Nephron progenitor cell (in vitro differentiated cells): ENCODE results near the gene EML5.
"Not testable (repeated sequence)": the region's sequence is repeated elsewhere in the genome, so short reads cannot be mapped to it uniquely, and the experiment has no call there.

ENCODE experiments used
- DNase-seq: peaks from one replicate; pipeline ENCODE4 v3.0.0; 2021
- H3K27ac Mint-ChIP-seq: 2 replicates; pipeline ENCODE4 v1.8.0; 2021; ENCODE audit warnings: mild to moderate bottlenecking, moderate library complexity, mixed read lengths
- H3K27me3 Mint-ChIP-seq: 2 replicates; pipeline ENCODE4 v1.8.0; 2021; ENCODE audit warnings: mild to moderate bottlenecking, low read depth, mixed read lengths; ENCODE audit not compliant: poor library complexity
- H3K36me3 Mint-ChIP-seq: 2 replicates; pipeline ENCODE4 v1.8.0; 2021; ENCODE audit warnings: low read depth, mixed read lengths
- H3K4me1 Mint-ChIP-seq: 2 replicates; pipeline ENCODE4 v1.8.0; 2021; ENCODE audit warnings: mixed read lengths
- H3K4me3 Mint-ChIP-seq: 2 replicates; pipeline ENCODE4 v1.8.0; 2021; ENCODE audit warnings: mild to moderate bottlenecking, moderate library complexity, mixed read lengths
- H3K9me3 Mint-ChIP-seq: 2 replicates; pipeline ENCODE4 v1.8.0; 2021; ENCODE audit warnings: mild to moderate bottlenecking, moderate library complexity, mixed read lengths
- TF ChIP-seq, protein P1 (sequence below): fragments of 200-600 bp; sonication (generic); IDR thresholded peaks from 2 replicates; pipeline ENCODE4 v1.5.0; 2021; ENCODE audit warnings: antibody characterized with exemption

The EML5 gene

DNA sequence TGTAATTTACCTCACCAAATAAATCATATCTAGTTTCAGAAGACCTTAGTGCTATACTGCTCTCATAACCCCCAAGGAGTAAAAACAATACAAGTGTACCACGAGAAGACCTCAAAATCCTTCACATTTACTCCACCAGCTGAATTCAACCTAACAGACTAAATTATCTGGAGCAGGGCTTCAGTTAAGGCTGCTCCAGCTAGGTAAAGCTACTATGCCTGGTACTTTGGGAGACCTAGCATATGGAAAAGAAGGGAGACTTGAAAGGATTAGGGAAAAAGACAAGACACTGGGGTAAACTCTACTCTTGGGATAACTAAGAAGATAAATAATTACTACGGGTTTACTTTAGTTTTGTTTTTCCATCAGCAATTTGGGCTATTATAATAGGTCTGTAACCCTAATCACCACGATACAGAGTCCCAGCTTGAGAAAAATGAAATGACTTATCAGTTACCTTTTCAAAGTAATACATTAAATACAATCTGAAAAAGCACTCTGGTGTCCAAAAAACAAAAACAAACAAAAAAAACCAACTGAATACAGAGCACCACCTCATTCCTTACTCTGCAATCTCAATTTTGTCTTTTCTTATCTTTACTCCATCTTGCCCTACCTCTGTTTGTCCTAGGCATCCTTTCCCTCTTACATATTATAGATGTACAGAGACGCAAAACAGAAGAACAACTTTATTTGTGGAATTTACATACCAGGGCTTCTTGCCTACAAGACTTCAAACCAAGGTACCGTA lies 2.1 kb downstream of the EML5 start:
- no peak overlapping the region for H3K27ac Mint-ChIP-seq
- TF ChIP-seq, protein P1, sequence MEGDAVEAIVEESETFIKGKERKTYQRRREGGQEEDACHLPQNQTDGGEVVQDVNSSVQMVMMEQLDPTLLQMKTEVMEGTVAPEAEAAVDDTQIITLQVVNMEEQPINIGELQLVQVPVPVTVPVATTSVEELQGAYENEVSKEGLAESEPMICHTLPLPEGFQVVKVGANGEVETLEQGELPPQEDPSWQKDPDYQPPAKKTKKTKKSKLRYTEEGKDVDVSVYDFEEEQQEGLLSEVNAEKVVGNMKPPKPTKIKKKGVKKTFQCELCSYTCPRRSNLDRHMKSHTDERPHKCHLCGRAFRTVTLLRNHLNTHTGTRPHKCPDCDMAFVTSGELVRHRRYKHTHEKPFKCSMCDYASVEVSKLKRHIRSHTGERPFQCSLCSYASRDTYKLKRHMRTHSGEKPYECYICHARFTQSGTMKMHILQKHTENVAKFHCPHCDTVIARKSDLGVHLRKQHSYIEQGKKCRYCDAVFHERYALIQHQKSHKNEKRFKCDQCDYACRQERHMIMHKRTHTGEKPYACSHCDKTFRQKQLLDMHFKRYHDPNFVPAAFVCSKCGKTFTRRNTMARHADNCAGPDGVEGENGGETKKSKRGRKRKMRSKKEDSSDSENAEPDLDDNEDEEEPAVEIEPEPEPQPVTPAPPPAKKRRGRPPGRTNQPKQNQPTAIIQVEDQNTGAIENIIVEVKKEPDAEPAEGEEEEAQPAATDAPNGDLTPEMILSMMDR, result no peak
- H3K9me3 Mint-ChIP-seq, result peaks cover under 1% of the 10 kb centered on the region
- peak overlapping the region; percentile 74 for H3K4me3 Mint-ChIP-seq
- H3K27me3 Mint-ChIP-seq, result peaks cover 86% of the 10 kb centered on the region
- H3K4me1 Mint-ChIP-seq, result no peaks in the 10 kb centered on the region
- no peaks in the 10 kb centered on the region for H3K36me3 Mint-ChIP-seq
- no peak for DNase-seq

DNA sequence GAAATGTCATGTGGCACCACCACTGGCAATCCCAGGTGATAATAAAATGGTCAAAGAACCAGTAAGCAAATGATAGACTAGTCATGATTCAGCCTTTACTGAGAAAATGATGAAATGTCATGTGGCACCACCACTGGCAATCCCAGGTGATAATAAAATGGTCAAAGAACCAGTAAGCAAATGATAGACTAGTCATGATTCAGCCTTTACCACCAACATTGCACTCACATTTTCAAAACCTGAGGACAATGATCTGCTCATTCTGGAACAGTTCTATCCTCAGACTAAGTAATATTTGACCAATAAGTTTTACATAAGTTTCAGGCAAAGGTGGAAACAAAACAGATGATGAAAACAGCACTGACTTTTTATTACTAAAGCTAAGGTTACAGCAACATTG lies 3.2 kb downstream of the EML5 start:
- not testable (repeated sequence) for H3K9me3 Mint-ChIP-seq, H3K4me3 Mint-ChIP-seq, H3K36me3 Mint-ChIP-seq, DNase-seq, H3K27ac Mint-ChIP-seq, H3K4me1 Mint-ChIP-seq
- H3K27me3 Mint-ChIP-seq, result peaks cover 83% of the 10 kb centered on the region

DNA sequence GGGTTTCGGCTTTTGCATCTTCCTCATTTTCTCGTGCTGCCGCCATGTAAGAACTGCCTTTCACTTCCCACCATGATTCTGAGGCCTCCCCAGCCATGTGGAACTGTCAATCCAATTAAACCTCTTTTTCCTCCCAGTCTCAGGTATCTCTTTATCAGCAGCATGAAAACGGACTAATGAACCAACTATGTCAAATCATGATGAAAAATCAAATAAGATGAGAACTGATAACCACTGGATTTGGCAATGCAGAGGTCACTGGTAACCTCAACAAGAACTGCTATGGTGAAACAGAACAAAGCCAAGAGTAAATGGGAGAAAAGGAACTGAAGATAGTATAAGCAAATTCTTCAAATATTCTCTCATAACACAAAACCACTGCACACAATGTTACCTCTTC lies 6.0 kb downstream of the EML5 start:
- Mint-ChIP-seq H3K27me3 (peaks cover 59% of the 10 kb centered on the region), H3K36me3 (peaks cover 6% of the 10 kb centered on the region), H3K9me3 (peaks cover 33% of the 10 kb centered on the region), H3K27ac (no peak overlapping the region), H3K4me3 (no peak overlapping the region), H3K4me1 (no peaks in the 10 kb centered on the region)
- DNase-seq, result no peak
- TF ChIP-seq, protein P1, result no peak

DNA sequence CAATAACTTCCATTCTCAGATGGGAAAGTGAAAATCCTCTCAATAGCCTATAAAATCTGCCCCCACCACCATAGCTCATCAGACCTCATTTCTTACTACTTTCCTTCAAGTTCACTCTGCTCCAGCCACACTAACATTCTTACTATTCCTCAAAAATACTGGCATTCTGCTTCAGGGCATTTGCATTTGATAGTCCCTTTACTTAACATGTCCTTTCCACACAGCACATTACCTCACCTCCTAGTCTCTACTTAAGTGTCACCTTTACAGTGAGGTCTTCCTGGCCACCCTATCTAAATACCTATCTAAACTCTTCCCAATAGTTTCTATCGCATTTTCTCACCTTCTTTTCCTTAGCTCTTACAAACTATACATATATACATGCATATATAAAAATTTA lies 6.8 kb downstream of the EML5 start:
- Mint-ChIP-seq H3K27ac (no peak overlapping the region), H3K36me3 (peaks cover 6% of the 10 kb centered on the region), H3K4me1 (no peaks in the 10 kb centered on the region), H3K27me3 (peaks cover 51% of the 10 kb centered on the region), H3K9me3 (peaks cover 37% of the 10 kb centered on the region), H3K4me3 (no peak overlapping the region)
- TF ChIP-seq, protein P1, result no peak
- DNase-seq, result no peak

DNA sequence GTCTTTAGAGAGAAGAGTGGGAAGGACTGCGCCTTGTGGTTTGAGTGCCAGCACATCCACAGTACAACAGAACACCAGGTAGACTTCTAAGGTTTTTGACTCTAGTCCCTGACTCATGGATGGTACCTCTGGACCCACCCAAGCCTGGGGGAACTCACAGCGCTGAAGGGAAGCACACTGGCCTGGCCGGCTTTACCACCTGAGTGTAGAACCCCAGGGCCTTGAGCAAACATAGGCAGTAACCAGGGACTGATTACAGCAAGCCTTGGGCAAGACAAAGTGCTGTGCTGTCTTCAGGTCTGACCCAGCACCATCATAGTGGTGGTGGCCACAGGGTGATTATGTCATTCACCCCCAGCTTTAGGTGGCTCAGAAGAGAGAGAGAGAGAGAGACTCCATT lies 17.2 kb downstream of the EML5 start:
- H3K4me3 Mint-ChIP-seq, result no peak overlapping the region
- no peaks in the 10 kb centered on the region for H3K36me3 Mint-ChIP-seq
- TF ChIP-seq, protein P1, result no peak
- no peaks in the 10 kb centered on the region for H3K9me3 Mint-ChIP-seq
- peaks cover 4% of the 10 kb centered on the region for H3K27me3 Mint-ChIP-seq
- no peak for DNase-seq
- no peaks in the 10 kb centered on the region for H3K4me1 Mint-ChIP-seq
- no peak overlapping the region for H3K27ac Mint-ChIP-seq

DNA sequence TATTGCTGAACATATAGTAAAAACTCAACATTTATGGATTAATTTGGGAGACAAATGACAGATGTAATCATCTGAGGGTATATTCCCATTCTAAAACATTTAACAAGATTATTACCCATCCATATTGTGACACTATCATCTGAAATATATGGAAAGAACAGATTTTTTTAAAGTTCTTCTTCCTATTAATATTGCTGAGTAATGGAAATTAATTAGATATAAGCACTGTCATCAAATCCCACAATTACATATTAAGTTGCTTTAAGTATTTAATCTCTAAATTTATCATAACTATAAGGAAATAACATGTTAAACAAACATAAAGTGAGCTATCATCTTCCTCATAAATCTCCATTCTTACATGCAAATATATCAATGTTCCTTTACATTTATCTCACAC lies 22.0 kb downstream of the EML5 start:
- H3K36me3 Mint-ChIP-seq, result no peaks in the 10 kb centered on the region
- no peak overlapping the region for H3K27ac Mint-ChIP-seq
- TF ChIP-seq, protein P1, result no peak
- no peak for DNase-seq
- no peaks in the 10 kb centered on the region for H3K4me1 Mint-ChIP-seq
- no peak overlapping the region for H3K4me3 Mint-ChIP-seq
- H3K9me3 Mint-ChIP-seq, result peaks cover 29% of the 10 kb centered on the region
- H3K27me3 Mint-ChIP-seq, result no peaks in the 10 kb centered on the region
